GM04504 (cell line): ENCODE data around the gene GARS1.
"Not testable (repeated sequence)": the region's sequence is repeated elsewhere in the genome, so short reads cannot be mapped to it uniquely, and the experiment has no call there.

Source experiments
- DNase-seq: peaks from one replicate; pipeline ENCODE4 v3.0.0-alpha.2; 2012; ENCODE audit warnings: low read depth

The GARS1 gene

DNA sequence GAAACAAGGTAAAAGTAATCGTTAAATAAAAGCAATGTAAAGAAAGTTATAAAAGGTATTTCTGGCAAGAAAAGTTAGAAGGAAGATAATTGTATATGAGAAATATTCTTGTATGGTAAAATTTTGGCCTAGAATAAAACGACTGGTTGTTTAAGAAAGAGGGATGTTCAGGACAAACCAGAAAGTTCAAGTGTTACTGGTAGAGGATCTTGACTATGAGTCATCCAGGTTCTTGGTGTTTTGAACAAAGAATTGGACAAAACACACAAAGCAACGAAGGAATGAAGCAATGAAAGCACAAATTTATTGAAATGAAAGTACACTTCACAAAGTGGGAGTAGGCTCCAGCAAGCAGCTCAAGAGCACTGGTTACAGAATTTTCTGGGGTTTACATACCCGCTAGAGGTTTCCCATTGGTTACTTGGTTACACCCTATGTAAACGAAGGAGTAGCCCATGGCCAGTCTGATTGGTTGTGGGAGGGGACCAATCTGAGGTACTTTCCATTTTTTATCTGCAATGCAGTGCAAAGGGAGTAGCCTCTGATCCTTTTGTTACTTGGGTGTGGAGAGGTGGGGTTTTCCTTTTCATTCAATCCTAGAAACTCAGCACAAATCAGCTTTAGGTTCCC, 22.4 kb upstream of the GARS1 start:
- DNase-seq = no peak

- DNase-seq = no peak
Observed at GRCh38 chr7:30575910-30576309, 18.8 kb upstream of the GARS1 start.

GRCh38 chr7:30583181-30583580, 11.5 kb upstream of the GARS1 start:
- DNase-seq = no peak

GRCh38 chr7:30584415-30584814, 10.3 kb upstream of the GARS1 start:
- no peak for DNase-seq

DNA sequence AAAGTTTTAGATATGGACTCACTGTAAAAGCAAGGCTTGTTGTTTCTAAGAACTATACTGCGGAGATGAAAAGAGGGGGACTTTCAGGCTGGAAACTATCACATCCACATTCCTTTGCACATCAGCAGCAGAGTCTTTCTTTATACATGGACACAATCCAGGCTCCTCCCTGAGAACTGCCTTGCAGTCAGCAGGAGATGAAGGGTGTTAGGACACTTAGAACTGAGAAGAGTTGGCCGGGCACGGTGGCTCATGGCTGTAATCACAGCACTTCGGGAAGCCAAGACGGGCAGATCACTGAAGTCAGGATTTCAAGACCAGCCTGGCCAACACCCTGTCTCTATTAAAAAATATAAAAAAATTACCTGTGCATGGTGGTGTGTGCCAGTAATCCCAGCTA, 9.7 kb upstream of the GARS1 start:
- DNase-seq = no peak

GRCh38 chr7:30585675-30586074, 9.0 kb upstream of the GARS1 start:
- DNase-seq = no peak

DNA sequence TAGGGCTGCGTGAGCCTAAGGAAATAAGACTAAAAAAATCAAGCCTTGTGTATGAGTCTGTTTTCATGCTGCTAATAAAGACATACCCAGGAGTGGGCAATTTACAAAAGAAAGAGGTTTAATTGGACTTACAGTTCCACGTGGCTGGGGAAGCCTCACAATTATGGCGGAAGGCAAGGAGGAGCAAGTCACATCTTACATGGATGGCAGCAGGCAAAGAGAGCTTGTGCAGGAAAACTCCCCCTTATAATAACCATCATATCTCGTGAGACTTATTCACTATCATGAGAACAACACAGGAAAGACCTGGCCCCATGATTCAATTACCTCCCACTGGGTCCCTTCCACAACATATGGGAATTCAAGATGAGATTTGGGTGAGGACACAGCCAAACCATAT, 7.1 kb upstream of the GARS1 start:
- DNase-seq = not testable (repeated sequence)

DNA sequence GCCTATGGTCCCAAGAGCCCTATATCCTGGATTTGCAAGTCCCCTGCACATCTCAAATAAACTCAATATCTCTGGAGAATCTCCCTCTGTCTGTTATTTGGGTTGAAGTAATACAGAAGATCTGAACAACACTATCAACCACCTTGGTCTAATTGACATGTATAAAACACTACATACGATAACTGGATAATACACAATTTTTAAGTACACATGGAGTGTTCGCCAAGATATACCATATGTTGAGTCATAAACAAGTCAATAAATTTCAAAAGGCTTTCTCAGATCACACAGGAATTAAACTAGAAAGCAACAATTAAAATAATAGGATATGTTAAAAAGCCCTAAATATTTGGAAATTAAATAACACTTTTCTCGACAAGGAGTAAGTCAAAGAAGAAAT, 5.6 kb upstream of the GARS1 start:
- DNase-seq = no peak

DNA sequence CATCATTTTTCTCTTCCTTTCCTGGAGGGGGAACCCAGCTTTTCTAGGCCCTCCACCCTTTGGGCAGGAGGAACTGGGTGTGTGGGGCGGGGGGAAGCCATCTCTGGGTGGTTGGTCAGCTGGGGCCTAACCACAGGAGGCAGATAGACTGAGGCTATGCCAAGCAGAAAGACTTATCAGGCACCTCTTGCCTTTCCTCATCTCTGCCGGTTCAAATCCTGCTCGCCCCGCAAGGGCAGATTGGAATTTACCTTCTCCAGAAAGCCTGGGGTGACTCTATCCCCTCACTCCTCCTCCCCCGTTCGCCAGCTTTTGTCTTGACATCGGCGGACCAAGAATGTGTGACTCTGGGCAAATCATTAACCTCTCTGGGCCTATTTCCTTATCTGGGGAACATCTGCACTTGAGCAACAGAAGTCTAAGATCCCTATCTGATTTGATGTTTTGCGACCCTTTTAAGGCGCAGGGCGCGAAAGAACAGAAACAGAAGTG, 584 bp upstream of the GARS1 start:
- no peak for DNase-seq

DNA sequence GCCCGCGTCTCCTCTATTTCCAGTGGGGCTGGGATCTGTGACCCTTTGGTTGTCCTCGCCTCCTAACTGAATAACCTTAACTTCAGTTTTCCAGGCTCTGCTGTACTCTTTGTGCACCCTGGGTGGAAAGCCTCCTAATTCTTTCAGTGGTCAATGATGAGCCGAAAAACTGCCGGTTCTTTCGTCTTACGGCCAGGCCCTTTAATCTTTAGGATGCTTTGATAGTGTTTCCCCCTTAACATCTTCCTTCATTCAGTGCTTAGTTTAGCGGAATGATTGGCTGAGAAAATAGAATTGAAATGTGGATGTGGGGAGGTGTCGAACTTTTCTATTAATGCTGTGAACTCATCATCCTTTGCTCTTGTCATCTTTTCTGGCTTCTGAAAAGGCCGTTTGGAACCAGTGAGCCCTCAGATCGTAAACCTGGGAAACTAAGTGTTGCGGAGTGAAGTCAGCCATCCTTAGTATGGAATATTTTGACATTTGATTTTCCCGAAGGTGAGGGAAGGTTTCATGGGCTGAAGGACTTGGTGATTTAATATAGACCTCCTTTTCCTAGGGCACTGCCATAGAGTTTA, 847 bp downstream of the GARS1 start:
- DNase-seq = no peak

- no peak for DNase-seq
Observed at GRCh38 chr7:30596014-30596641, 1.4 kb downstream of the GARS1 start.

- no peak for DNase-seq
Observed at GRCh38 chr7:30596721-30597120, 2.0 kb downstream of the GARS1 start.

GRCh38 chr7:30598121-30598876, 3.6 kb downstream of the GARS1 start:
- no peak for DNase-seq

GRCh38 chr7:30604901-30605300, 10.2 kb downstream of the GARS1 start:
- DNase-seq = no peak

DNA sequence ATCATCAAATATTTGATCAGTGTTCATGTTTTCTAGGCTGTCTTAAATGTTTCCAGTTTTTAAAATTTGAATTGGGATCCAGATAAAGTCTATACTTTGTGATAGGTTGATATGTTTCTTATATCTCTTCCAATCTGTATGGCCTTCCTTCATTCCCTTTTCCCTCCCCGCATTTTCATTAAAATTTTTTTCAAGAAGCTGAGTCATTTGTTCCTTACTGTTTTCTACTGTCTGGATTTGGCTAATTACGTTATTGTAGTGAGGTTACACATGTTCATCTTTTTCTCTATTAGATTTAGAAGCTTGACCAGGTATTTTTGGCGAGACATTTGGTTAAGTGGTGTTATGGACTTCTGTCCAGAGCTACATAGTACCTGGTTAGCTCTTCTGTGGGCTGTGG, 11.2 kb downstream of the GARS1 start:
- DNase-seq = no peak

DNA sequence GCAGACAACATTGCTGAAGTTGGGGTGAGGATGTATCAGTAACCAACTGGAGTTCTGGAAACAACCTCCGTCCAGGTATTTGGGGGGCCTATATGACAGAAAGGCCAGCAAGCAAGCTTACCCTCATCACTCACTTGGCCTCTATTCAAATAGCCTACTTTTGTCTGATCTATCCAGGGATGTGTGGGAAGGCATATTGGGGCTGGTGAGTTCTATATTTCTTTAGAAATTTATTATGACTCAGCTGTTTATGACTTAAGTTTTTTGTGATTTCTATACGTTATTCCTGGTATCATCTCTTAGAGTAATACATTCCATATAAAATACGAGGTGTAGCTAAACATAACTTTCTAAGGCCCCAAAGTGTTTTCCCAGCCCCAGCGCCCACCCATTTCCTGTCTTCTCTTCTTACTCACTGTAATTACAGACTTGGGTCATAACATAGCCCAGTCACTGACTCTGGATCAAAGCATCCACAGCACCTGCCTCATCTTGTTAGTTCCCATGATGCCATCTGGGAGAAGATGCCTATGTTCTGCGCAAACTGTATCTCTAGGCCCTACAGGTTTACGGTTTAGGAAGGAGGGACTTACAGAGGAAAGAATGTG, 18.1 kb downstream of the GARS1 start:
- DNase-seq = no peak

GRCh38 chr7:30613366-30614325, 19.0 kb downstream of the GARS1 start:
- no peak for DNase-seq

GRCh38 chr7:30616318-30616717, 21.6 kb downstream of the GARS1 start:
- DNase-seq = no peak

GRCh38 chr7:30617359-30617758, 22.7 kb downstream of the GARS1 start:
- DNase-seq = no peak

GRCh38 chr7:30618080-30618676, 23.5 kb downstream of the GARS1 start:
- DNase-seq = no peak

- DNase-seq = no peak
Observed at GRCh38 chr7:30618961-30619360, 24.3 kb downstream of the GARS1 start.
